Measurements from ENCODE around the gene KLHL40.

The KLHL40 gene

DNA sequence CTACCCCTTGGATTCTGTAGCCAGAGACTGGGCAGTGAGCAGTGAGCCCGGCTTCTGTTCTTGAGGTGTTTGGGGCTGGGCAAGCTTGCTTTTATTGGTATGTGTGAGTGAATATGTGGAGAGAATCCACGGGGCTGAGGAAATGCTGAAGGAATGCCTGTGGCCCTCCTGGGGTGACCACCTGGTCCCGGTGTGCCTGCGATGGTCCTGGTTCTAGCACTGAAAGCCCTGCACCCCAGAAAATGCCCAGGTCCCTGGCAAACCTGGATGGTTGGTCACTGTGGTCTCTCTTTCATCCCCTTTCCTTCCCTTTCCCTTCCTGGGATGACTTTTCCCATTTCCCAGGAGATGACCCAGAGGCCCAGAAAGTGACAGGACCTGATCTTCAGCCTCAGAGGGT, 27.7 kb upstream of the KLHL40 start:
- no peak for DNase-seq

- DNase-seq: no peak
Observed at GRCh38 chr3:42658091-42658770, 27.1 kb upstream of the KLHL40 start.

DNA sequence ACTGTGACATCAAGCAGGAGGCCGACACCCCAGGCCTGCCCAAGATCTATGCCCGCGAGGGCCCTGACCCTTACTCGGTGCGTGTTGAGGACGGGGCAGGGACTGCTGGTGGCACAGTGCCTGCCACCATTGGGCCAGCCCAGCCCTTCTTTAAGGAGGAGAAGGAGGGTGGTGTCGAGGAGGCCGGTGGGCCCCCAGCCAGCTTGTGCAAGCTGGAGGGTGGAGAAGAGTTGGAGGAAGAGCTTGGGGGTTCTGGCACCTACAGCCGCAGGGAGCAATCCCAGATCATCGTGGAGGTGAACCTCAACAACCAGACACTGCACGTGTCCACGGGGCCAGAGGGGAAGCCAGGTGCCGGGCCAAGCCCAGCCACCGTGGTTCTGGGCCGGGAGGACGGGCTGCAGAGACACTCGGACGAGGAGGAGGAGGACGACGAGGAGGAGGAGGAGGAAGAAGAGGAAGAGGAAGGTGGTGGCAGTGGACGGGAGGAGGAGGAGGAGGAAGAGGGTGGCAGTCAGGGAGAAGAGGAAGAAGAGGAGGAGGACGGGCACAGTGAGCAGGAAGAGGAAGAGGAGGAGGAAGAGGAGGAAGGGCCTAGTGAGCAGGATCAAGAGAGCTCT, 26.5 kb upstream of the KLHL40 start:
- no peak for DNase-seq

- no peak for DNase-seq
Observed at GRCh38 chr3:42659451-42660130, 25.7 kb upstream of the KLHL40 start.

- no peak for DNase-seq
Observed at GRCh38 chr3:42660131-42660715, 25.1 kb upstream of the KLHL40 start.

- no peak for DNase-seq
Observed at GRCh38 chr3:42660898-42661297, 24.4 kb upstream of the KLHL40 start.

DNA sequence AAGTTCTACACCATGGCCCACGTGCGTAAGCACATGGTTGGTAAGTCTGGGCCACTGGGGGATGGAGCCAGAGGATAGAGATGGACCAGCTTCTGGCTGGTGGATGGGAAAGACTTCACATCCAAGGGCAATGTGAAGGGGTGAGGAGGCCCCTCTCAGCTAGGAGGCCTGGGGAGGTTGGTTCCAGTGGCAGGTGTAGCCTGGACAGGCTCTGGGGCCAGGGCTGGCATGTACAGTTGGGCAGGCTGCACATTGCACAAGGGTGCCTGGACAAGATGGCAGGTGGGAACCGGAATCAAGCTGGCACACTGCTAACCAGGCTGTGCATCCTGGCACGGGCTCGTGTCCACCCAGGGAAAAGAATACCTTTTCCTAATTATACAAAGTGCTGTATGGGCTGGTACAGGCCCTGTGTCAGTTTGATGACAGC, 23.7 kb upstream of the KLHL40 start:
- DNase-seq: no peak

DNA sequence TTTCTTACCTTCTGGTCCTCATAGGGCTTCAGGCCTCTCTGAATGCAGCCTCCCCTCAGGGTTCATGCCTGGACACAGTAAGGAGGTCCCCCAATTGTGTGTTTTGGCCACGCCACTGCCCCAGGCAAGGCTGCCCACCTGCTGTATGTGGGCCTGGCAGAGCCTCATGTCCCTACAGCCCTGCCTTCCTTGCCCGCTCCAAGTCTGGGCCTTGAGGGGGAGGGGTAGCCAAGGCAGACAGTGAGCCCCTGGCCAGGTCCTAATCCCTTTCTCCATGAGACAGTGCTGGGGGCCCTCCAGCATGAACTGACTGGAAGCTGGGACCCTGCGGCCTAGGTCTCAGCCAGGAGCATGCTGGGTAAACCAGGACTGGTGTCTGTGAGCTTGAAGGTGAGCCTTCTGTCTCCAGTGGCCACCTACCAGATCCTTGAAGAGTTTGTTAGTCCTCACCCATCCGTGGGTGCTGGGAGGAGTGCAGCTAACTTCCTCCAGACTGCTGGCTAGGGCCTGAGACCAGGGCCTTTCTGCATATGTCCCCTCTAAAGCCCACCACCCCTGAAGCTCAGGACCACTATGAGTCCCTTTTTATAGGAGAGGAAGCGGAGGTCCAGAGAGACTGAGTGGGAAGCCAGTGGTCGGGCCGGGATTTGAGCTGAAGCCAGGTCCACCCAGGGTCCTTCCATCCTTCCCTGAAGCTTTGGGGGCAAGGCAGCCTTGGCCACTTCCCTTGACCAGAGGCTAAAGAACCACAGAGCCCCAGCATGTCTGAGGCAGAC, 23.1 kb upstream of the KLHL40 start:
- no peak for DNase-seq

GRCh38 chr3:42662813-42663535, 22.4 kb upstream of the KLHL40 start:
- DNase-seq: no peak

DNA sequence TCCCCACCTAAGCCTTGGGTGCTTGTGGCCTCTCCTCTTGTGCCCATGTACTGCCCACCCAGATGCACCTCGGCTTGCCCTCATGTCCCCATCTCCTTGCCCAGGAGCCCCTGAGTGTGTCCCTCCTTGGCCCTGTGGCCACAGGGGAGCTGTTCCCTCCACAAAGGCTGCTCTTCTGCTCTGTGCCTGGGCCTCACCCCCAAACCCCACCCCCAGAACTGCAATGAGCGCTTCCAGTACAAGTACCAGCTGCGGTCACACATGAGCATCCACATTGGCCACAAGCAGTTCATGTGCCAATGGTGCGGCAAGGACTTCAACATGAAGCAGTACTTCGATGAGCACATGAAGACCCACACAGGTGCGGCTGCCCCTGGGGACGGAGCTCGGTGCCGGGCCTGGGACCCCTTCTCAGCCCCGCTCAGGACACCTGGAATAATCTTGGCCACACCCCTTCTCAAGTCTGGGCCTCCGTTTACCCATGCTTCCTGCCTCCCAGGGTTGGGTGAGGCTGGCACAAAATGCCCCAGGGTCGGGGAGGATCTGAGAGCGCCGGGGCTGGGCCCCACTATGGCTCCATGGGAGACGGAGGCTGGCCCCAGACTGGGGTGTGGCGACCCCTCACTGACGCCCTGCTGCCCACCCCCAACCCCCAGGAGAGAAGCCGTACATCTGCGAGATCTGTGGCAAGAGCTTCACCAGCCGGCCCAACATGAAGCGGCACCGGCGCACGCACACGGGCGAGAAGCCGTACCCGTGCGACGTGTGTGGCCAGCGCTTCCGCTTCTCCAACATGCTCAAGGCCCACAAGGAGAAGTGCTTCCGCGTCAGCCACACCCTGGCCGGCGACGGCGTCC, 21.5 kb upstream of the KLHL40 start:
- no peak for DNase-seq

GRCh38 chr3:42664438-42664803, 20.9 kb upstream of the KLHL40 start:
- no peak for DNase-seq

- DNase-seq: no peak
Observed at GRCh38 chr3:42665050-42665878, 20.1 kb upstream of the KLHL40 start.

DNA sequence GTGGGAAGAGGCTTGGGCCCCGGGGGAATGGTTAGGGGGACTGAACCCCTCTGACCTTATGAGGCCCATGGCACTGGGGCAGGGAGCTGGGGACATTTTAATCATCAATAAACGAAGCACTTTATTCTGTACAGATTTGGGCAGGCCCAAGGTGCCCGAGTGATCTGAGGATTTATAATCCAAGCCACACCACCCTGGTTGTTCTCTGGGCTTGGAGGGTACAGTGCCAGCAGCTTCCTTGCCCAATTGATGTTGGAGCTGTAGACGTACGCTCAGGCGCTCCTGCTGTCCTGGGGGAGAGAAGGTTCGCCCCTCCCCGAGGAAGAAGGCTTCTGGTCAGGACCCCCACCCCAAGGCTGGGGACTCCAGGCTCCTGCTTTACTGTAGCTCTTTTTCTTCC, 19.3 kb upstream of the KLHL40 start:
- no peak for DNase-seq

- DNase-seq: no peak
Observed at GRCh38 chr3:42666577-42666998, 18.7 kb upstream of the KLHL40 start.

DNA sequence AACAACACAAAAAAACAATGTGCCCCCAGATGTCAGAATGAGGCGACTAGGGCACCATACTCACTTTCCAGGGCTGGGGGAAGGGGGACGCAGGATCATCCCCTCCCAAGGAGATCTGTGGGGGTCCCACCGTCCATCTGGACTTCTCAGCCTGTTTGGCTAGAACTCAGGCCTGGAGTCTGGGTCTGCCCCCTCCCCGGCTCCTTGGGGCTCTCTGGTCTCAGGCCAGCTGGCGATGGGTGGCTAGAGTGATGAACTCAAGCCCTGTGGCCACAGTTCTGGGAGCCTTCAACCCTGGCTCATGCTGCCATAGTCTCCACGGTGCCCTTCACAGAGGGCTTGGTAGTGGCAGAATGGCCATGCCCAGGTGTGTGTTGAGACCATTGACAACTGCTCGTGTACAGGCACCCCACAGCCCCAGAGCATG, 18.2 kb upstream of the KLHL40 start:
- no peak for DNase-seq

DNA sequence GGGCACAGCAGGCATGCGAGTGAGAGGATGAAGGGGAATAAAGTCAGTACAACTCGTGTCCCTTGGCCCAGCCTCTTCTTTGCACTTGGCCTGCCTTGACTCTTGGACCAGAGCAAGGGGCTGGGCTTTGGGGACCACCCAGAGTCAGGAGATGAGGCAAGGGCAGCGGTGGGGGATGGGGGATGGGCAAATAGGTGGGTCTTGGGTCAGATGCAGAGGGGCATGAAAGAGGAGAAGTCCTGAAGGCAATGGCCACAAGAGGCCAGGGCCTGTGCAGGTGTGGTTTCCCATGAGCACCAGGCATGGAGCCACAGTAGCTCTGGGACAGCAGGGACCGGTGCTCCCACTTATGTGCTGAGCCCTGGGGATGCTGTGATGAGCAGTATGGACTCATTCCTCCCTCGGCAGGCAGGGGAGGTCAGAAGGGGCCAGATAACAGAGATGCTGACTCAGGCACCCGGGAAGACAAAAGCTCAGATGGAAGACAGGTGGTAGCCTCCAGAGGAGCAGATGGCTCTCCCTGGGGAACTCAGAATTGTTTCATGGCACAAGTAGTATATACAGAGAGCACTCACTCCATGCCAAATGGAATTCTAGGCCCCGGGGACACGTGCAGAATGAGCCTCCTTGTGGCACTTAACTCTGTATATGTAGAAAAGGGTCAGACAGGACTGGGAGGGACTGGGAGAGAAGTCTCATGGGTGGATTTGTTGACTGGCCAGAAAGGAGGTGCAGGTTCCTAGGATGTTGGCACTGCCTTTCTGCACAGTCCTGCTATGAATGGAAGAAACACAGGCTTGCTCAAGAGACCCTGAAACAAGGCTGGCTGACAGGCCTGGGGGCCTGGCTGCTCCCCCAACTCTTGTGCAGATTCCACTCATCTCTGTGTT, 17.6 kb upstream of the KLHL40 start:
- no peak for DNase-seq

- DNase-seq: no peak
Observed at GRCh38 chr3:42668413-42668760, 16.9 kb upstream of the KLHL40 start.

GRCh38 chr3:42668793-42669217, 16.5 kb upstream of the KLHL40 start:
- no peak for DNase-seq

DNA sequence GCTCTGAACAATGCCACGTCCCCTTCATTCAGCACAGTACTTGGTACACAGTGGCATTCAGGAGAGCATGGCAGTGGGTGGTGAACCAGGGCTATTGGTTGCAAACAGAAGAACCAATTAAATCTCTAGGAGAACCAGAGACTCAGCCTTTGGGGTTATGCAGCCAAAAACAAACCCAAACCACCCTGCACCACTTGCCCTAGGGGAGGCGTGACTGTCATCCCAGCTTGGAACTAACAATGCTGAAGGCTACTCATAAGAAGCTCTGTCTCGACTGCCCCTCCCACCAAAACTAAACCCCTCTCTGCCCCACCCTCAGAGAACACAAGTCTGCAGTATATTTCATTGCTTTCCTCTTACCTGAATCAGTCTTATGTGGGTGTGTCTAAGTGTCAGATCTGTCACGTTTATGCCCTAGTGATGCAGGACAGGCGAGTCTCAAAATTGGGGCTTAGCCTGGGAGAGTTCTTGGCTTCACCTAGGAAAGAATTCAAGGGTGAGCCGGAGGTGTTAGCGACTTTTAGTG, 15.2 kb upstream of the KLHL40 start:
- DNase-seq: no peak
